ENCODE measurements around the gene FAM117A. TPM values are rescaled to one million over a fixed set of nuclear protein-coding genes. Genes with fewer than 3 reads are reported as not detected.

The FAM117A gene
- total RNA-seq, 1 donor from 2014 or later: 14.6 TPM

DNA sequence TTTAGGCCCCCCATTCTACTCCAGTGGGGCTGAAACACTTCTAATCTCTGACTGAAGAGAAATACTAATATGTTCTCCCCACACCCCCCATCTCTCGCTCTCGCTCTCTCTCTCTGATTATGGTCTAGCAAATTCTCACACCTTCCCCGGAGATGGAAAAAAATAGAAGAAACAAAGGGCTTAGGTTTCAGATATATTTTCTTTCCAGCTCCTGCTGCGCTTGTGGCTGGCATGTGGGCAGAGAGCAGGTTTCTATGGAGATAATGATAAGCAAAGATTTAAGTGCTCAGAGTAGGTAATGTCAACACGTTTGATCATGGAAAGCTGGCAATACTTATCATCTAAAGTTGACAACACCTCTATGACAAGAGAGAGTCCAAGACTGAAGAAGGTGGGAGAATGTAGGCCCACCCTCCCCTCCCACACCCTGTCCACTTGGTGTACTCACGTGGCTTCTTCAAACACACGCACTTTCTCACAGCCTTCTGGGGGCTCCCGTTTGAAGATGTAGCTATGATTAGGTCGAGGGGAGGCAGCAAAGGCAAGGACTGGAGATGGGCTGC is 48.1 kb downstream of the FAM117A start:
- no peaks in the 10 kb centered on the region for H3K9me3 ChIP-seq (ENCODE audit: low read depth)
- H3K27me3 ChIP-seq: no peaks in the 10 kb centered on the region
- H3K4me2 ChIP-seq: no peak overlapping the region
- H3K4me3 ChIP-seq: no peak overlapping the region
- H2AFZ ChIP-seq (replicated peaks): no peak overlapping the region
- peaks cover 6% of the 10 kb centered on the region for H3K36me3 Mint-ChIP-seq
- H3K79me2 ChIP-seq (ENCODE audit: low read depth): no peaks in the 10 kb centered on the region
- no peak overlapping the region for H3K4me3 Mint-ChIP-seq
- H3K9me3 Mint-ChIP-seq: no peaks in the 10 kb centered on the region
- no peak for DNase-seq (ENCODE audit: low spot score)
- no peak overlapping the region for H3K9ac ChIP-seq
- H3K27ac ChIP-seq: no peak overlapping the region
- no peak overlapping the region for H3K27ac Mint-ChIP-seq
- no peaks in the 10 kb centered on the region for H4K20me1 ChIP-seq (ENCODE audit: low read depth)
- H3K4me1 Mint-ChIP-seq: no peaks in the 10 kb centered on the region
- no peaks in the 10 kb centered on the region for H3K27me3 Mint-ChIP-seq (ENCODE audit: insufficient read depth, low read depth)
- TF ChIP-seq, protein P1, sequence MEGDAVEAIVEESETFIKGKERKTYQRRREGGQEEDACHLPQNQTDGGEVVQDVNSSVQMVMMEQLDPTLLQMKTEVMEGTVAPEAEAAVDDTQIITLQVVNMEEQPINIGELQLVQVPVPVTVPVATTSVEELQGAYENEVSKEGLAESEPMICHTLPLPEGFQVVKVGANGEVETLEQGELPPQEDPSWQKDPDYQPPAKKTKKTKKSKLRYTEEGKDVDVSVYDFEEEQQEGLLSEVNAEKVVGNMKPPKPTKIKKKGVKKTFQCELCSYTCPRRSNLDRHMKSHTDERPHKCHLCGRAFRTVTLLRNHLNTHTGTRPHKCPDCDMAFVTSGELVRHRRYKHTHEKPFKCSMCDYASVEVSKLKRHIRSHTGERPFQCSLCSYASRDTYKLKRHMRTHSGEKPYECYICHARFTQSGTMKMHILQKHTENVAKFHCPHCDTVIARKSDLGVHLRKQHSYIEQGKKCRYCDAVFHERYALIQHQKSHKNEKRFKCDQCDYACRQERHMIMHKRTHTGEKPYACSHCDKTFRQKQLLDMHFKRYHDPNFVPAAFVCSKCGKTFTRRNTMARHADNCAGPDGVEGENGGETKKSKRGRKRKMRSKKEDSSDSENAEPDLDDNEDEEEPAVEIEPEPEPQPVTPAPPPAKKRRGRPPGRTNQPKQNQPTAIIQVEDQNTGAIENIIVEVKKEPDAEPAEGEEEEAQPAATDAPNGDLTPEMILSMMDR (IDR thresholded peaks at IDR 0.05): no peak
- no peak for TF ChIP-seq EZH2phosphoT487 (IDR thresholded peaks at IDR 0.05)
- no peak for TF ChIP-seq EZH2 (IDR thresholded peaks at IDR 0.05)
- H3K4me1 ChIP-seq: no peaks in the 10 kb centered on the region
- H3F3A ChIP-seq (ENCODE audit: low read depth): no peaks in the 10 kb centered on the region
- H3K36me3 ChIP-seq: no peaks in the 10 kb centered on the region

DNA sequence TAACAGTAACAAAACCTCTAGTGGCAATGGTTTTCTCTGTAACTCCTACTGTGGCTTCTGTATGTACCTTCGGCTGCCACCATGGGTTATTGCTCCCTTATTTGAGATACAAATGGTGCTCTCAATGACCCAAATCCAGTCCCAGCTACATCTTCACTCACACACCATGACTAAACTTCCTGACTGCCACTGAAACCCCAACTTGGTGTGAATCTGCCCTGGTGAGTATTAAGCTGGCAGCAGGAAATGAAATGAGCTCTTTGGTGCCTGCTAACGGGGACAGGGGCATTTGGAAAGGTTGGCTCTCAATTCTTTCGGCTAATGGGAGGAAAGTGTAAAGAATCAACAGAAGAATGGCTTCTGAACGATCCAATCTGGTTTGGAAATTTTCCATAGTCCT is 48.7 kb downstream of the FAM117A start:
- no peak overlapping the region for H3K4me3 ChIP-seq
- no peaks in the 10 kb centered on the region for H3K36me3 ChIP-seq
- no peaks in the 10 kb centered on the region for H4K20me1 ChIP-seq (ENCODE audit: low read depth)
- H3K4me1 Mint-ChIP-seq: no peaks in the 10 kb centered on the region
- H3K4me1 ChIP-seq: no peaks in the 10 kb centered on the region
- H3K4me3 Mint-ChIP-seq: no peak overlapping the region
- no peaks in the 10 kb centered on the region for H3K9me3 ChIP-seq (ENCODE audit: low read depth)
- H3K9ac ChIP-seq: no peak overlapping the region
- H3K79me2 ChIP-seq (ENCODE audit: low read depth): no peaks in the 10 kb centered on the region
- peaks cover 6% of the 10 kb centered on the region for H3K36me3 Mint-ChIP-seq
- no peak overlapping the region for H3K4me2 ChIP-seq
- H3K9me3 Mint-ChIP-seq: no peaks in the 10 kb centered on the region
- H3K27me3 ChIP-seq: no peaks in the 10 kb centered on the region
- DNase-seq (ENCODE audit: low spot score): no peak
- H2AFZ ChIP-seq (replicated peaks): no peak overlapping the region
- no peak for TF ChIP-seq EZH2phosphoT487 (IDR thresholded peaks at IDR 0.05)
- TF ChIP-seq, protein P1 (IDR thresholded peaks at IDR 0.05): no peak
- no peak for TF ChIP-seq EZH2 (IDR thresholded peaks at IDR 0.05)
- no peaks in the 10 kb centered on the region for H3K27me3 Mint-ChIP-seq (ENCODE audit: insufficient read depth, low read depth)
- no peak overlapping the region for H3K27ac Mint-ChIP-seq
- no peak overlapping the region for H3K27ac ChIP-seq
- no peaks in the 10 kb centered on the region for H3F3A ChIP-seq (ENCODE audit: low read depth)

DNA sequence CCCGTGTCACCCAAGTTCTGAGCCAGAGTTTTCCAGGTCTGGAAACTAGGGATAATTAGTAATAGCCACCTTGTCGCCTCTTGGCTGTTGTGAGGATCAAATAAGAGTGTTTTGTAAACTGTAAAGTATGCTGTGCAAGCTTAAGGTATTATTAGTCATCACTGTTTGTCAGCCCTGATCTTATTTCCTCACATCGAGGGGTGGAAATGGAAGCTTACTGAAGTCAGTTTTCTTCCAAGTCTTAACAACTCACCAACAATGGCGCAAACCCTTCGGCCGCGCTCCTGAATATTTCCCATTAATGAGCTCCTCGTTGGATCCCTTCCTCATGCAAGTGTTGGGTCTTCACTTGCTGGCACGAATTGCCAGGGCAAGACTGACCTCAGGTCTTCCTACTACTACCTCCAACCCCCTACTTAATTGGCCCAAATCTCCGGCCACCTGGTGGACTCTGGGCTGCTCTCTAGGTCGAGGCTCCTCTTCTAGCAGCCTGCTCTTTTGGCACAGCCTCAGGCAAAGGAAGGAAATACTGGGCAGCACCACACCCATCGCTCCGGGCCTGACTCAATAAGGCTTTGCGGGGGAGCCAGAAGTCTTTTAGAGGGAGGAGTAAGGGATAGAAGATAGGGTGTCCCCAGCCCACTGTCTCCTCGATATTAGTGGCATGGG is 55.3 kb downstream of the FAM117A start:
- Mint-ChIP-seq H3K36me3 (peaks cover 4% of the 10 kb centered on the region), H3K4me1 (peaks cover 23% of the 10 kb centered on the region), H3K27me3 (ENCODE audit: insufficient read depth, low read depth) (peaks cover 4% of the 10 kb centered on the region), H3K4me3 (peak overlapping the region; percentile 92), H3K27ac (peak overlapping the region; percentile 99), H3K9me3 (no peaks in the 10 kb centered on the region)
- Histone ChIP-seq H3K9me3 (ENCODE audit: low read depth) (no peaks in the 10 kb centered on the region), H3K4me2 (no peak overlapping the region), H3K9ac (no peak overlapping the region), H3K79me2 (ENCODE audit: low read depth) (peaks cover 16% of the 10 kb centered on the region), H3F3A (ENCODE audit: low read depth) (peaks cover 22% of the 10 kb centered on the region), H3K4me3 (no peak overlapping the region), H3K4me1 (peaks cover 7% of the 10 kb centered on the region), H4K20me1 (ENCODE audit: low read depth) (no peaks in the 10 kb centered on the region), H3K36me3 (no peaks in the 10 kb centered on the region), H3K27ac (no peak overlapping the region), H2AFZ (replicated peaks) (no peak overlapping the region), H3K27me3 (no peaks in the 10 kb centered on the region)
- no peak for TF ChIP-seq EZH2phosphoT487 (IDR thresholded peaks at IDR 0.05)
- TF ChIP-seq, protein P1 (IDR thresholded peaks at IDR 0.05): no peak
- TF ChIP-seq EZH2 (IDR thresholded peaks at IDR 0.05): no peak
- peak; percentile 11 for DNase-seq (ENCODE audit: low spot score)
